Smooth muscle cell (in vitro differentiated cells): ENCODE measurements around the gene VOPP1. TPM values are rescaled to one million over a fixed set of nuclear protein-coding genes. Genes with fewer than 3 reads are reported as not detected.

Source experiments
- DNase-seq: peaks from one replicate; lab custom pipeline; 2025; ENCODE audit not compliant: unreplicated experiment; lab: John Stamatoyannopoulos, UW
- H2AFZ ChIP-seq: fragments of 200-600 bp; sonication (generic); 2 replicates; pipeline ENCODE4 v1.6.0; 2016; ENCODE audit warnings: antibody characterized with exemption, low read depth, mild to moderate bottlenecking
- H3F3A ChIP-seq: fragments of 200-600 bp; sonication (generic); 2 replicates; pipeline ENCODE4 v1.6.0; 2017; ENCODE audit warnings: antibody characterized with exemption, low read depth
- H3K27ac ChIP-seq: fragments of 200-600 bp; sonication (generic); 2 replicates; pipeline ENCODE4 v1.5.1; 2016; ENCODE audit warnings: low read depth, mild to moderate bottlenecking
- H3K27me3 ChIP-seq: fragments of 200-600 bp; sonication (generic); 2 replicates; pipeline ENCODE4 v1.6.1; 2016; ENCODE audit warnings: low read depth, mild to moderate bottlenecking
- H3K36me3 ChIP-seq: fragments of 200-600 bp; sonication (generic); 2 replicates; pipeline ENCODE4 v1.5.1; 2016; ENCODE audit warnings: low read depth
- H3K4me1 ChIP-seq: fragments of 200-600 bp; sonication (generic); 2 replicates; pipeline ENCODE4 v1.5.1; 2016; ENCODE audit warnings: low read depth
- H3K4me2 ChIP-seq: fragments of 200-600 bp; sonication (generic); 2 replicates; pipeline ENCODE4 v1.6.0; 2016; ENCODE audit warnings: mild to moderate bottlenecking
- H3K4me3 ChIP-seq: fragments of 200-600 bp; sonication (generic); 2 replicates; pipeline ENCODE4 v1.5.1; 2016; ENCODE audit warnings: mild to moderate bottlenecking
- H3K79me2 ChIP-seq: fragments of 200-600 bp; sonication (generic); 2 replicates; pipeline ENCODE4 v1.6.0; 2016; ENCODE audit warnings: low read depth, mild to moderate bottlenecking
- H3K9ac ChIP-seq: fragments of 200-600 bp; sonication (generic); 2 replicates; pipeline ENCODE4 v1.6.0; 2016; ENCODE audit warnings: low read depth
- H3K9me3 ChIP-seq: fragments of 200-600 bp; sonication (generic); replicated peaks from 2 replicates; pipeline ENCODE4 v1.5.1; 2016; ENCODE audit warnings: low read depth
- H4K20me1 ChIP-seq: fragments of 200-600 bp; sonication (generic); 2 replicates; pipeline ENCODE4 v1.6.0; 2016; ENCODE audit warnings: low read depth
- WGBS: methylation state at CpG from one replicate; pipeline ENCODE4 v1.1.7; 2016; ENCODE audit warnings: low lambda C conversion rate; 5-methylcytosine and 5-hydroxymethylcytosine counted together
- polyA plus RNA-seq: library from polyadenylated mRNA; unstranded; fragments of >200 nt; fragmentation: Nextera tagmentation; extraction: Ambion mirVana; gene quantifications from 2 replicates; pipeline ENCODE4 v1.2.1, GENCODE V29; 2016
- total RNA-seq: library from RNA; depleted of rRNA; stranded (reverse); fragments of >200 nt; gene quantifications from 2 replicates; pipeline ENCODE4 v1.2.3, GENCODE V29; 2014
- TF ChIP-seq, protein P1 (sequence below): fragments of 200-600 bp; sonication (generic); IDR thresholded peaks from 2 replicates; pipeline ENCODE4 v1.5.1; 2017; ENCODE audit warnings: borderline replicate concordance, mild to moderate bottlenecking, antibody characterized with exemption; ENCODE audit not compliant: insufficient read depth, poor library complexity, severe bottlenecking

Gene VOPP1
- total and polyA plus RNA-seq, 2 experiments from 2014 or later, result 18.3 to 26.6 TPM

DNA sequence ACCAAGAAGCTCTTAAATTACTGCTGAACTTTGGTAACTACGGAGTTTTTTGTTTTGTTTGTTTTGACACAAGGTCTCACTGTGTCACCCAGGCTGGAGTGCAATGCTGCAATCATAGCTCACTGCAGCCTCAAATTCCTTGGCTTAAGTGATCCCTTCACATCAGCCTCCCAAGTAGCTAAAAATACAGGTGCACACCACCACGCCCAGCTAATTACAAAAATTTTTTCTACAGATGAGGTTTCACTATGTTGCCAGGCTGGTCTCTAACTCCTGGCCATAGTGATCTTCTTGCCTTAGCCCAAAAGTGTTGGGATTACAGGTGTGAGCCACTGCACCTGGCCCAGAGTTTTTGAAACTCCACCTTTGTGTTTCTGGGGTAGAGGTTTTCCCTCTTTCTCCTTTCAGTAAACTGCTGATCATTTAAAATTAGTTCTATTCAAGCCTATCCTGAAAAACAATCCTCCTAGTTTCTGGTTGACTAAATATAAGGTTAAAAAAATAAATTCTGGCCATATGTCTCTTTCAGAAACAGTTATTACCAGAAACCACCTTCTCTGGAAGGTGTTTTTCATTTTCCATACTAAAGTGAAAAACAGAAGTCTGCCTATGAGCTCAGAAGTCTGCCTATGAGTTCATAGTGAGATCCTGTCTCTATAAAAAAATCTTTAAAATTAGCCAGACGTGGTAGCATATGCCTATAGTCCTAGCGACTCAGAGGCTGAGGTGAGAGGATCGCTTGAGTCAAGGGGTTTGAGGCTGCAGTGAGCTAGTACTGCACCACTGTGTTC lies 63.9 kb downstream of the VOPP1 start:
- H3K79me2 ChIP-seq, result no peaks in the 10 kb centered on the region
- H3K27ac ChIP-seq, result no peak overlapping the region
- no peaks in the 10 kb centered on the region for H3K36me3 ChIP-seq
- DNase-seq, result no peak
- peaks cover 4% of the 10 kb centered on the region for H4K20me1 ChIP-seq
- no peak overlapping the region for H3K4me3 ChIP-seq
- no peaks in the 10 kb centered on the region for H3K9me3 ChIP-seq
- H3K4me1 ChIP-seq, result no peaks in the 10 kb centered on the region
- no peaks in the 10 kb centered on the region for H3F3A ChIP-seq
- no peak overlapping the region for H3K4me2 ChIP-seq
- no peak overlapping the region for H3K9ac ChIP-seq
- WGBS, result 93% methylated on average over 5 of the region's 5 CpGs
- no peaks in the 10 kb centered on the region for H3K27me3 ChIP-seq
- no peak overlapping the region for H2AFZ ChIP-seq
- TF ChIP-seq, protein P1, sequence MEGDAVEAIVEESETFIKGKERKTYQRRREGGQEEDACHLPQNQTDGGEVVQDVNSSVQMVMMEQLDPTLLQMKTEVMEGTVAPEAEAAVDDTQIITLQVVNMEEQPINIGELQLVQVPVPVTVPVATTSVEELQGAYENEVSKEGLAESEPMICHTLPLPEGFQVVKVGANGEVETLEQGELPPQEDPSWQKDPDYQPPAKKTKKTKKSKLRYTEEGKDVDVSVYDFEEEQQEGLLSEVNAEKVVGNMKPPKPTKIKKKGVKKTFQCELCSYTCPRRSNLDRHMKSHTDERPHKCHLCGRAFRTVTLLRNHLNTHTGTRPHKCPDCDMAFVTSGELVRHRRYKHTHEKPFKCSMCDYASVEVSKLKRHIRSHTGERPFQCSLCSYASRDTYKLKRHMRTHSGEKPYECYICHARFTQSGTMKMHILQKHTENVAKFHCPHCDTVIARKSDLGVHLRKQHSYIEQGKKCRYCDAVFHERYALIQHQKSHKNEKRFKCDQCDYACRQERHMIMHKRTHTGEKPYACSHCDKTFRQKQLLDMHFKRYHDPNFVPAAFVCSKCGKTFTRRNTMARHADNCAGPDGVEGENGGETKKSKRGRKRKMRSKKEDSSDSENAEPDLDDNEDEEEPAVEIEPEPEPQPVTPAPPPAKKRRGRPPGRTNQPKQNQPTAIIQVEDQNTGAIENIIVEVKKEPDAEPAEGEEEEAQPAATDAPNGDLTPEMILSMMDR, result no peak

DNA sequence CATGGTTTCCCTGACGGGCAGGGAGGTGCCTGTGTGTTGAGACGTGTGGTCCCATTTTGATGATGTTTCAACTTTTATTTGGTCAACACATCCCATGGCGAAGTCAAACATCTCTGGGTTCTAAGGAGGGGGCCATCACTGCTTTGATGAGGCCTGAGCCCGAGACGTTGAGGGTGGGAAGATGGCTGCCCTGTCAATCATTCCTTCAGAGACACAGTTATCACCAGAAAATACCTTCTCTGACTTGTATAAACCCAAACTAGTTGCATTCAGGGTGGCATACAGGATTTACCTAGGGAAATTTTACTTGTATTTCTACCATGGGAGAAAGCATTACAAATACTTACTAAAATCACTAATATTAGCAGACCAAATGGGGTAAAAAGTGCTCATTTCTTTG lies 64.6 kb downstream of the VOPP1 start:
- WGBS, result 92% methylated on average over 5 of the region's 5 CpGs
- TF ChIP-seq, protein P1, result no peak

DNA sequence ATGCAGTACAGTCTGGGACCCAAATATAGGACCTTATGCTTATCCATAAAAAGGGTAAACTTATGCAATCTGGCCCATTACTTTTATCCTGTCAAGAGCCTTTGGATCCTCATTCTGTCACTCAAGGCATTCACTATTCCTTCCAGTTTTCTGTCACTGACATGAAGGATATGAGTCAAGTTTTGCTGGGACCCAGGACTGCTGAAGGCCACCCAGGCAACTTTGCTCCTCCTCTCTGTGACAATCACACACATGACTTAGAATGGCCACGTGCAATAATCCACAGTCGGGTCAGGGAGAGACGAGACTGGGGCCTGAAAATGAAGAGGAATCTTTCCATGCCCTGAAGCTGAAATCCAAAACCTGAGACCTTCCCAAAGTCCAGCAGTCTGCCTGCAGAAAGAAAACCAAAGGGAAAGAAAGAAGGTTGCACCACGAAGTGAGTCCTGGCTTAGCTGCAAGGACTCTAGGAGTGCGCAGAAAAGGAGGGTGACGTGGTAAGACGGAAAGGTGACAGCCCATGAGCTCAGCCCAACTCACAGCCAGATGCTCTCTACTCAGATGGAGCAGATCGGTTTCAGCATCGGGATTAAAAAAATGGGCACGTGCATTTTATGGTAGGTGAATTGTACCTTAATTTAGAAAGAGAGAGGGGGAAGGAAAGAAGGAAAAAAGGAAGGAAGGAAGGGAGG lies 67.2 kb downstream of the VOPP1 start:
- Histone ChIP-seq H3K79me2 (no peaks in the 10 kb centered on the region), H2AFZ (no peak overlapping the region), H3K9me3 (no peaks in the 10 kb centered on the region), H3K27me3 (no peaks in the 10 kb centered on the region), H3K36me3 (no peaks in the 10 kb centered on the region), H3K4me3 (no peak overlapping the region), H3K4me2 (no peak overlapping the region), H4K20me1 (peaks cover 11% of the 10 kb centered on the region), H3F3A (no peaks in the 10 kb centered on the region), H3K4me1 (no peaks in the 10 kb centered on the region), H3K27ac (no peak overlapping the region), H3K9ac (no peak overlapping the region)
- 93% methylated on average over 10 of the region's 10 CpGs for WGBS
- no peak for DNase-seq
- TF ChIP-seq, protein P1, result no peak

More for the DNA sequence above, 64.6 kb downstream of the VOPP1 start:
- Histone ChIP-seq H2AFZ (no peak overlapping the region), H3K9ac (no peak overlapping the region), H3F3A (no peaks in the 10 kb centered on the region), H3K36me3 (no peaks in the 10 kb centered on the region), H3K4me1 (no peaks in the 10 kb centered on the region), H3K4me2 (no peak overlapping the region), H3K4me3 (no peak overlapping the region), H3K27ac (no peak overlapping the region), H3K79me2 (no peaks in the 10 kb centered on the region), H3K27me3 (no peaks in the 10 kb centered on the region), H3K9me3 (no peaks in the 10 kb centered on the region), H4K20me1 (peaks cover 7% of the 10 kb centered on the region)
- no peak for DNase-seq
